SK-N-SH (cell line): Measurements from ENCODE around the gene ADAP1. TPM values are rescaled to one million over a fixed set of nuclear protein-coding genes. Genes with fewer than 3 reads are reported as not detected.

Experiments used
- CTCF ChIA-PET: fragments of 300-600, 350-600 bp; formaldehyde crosslinking; extraction: SDS; loops from one replicate; lab custom pipeline; 2021; lab: Yijun Ruan, JAX
- POLR2A ChIA-PET: fragments of 350-600 bp; sonication (Branson Sonifier 250); formaldehyde crosslinking; extraction: SDS; loops from one replicate; lab custom pipeline; 2020; ENCODE audit warnings: antibody characterized with exemption, inconsistent platforms; lab: Yijun Ruan, JAX
- DNase-seq: peaks from one replicate; pipeline ENCODE4 v3.0.0; 2012
- H2AFZ ChIP-seq: fragments of 200-600 bp; sonication (generic); 2 replicates; pipeline ENCODE4 v1.8.1; 2016; ENCODE audit warnings: antibody characterized with exemption, mild to moderate bottlenecking, low read depth
- H3F3A ChIP-seq: fragments of 200-600 bp; sonication (generic); replicated peaks from 2 replicates; pipeline ENCODE3; 2016; ENCODE audit warnings: antibody characterized with exemption, mild to moderate bottlenecking; ENCODE audit not compliant: insufficient read depth
- H3K27ac ChIP-seq, 2 experiments: fragments of 200-500 bp in 1 of 2; fragments of 200-600 bp in 1 of 2; sonication (Bioruptor generic) in 1 of 2; sonication (generic), shearing (Covaris generic) in 1 of 2; 2 replicates each; pipeline versions ENCODE4 v1.5.1 to v1.6.1; 2014 to 2016; ENCODE audit warnings: low read depth in 2 of 2, inconsistent platforms in 1 of 2, low read length in 1 of 2, mild to moderate bottlenecking in 1 of 2, mixed read lengths in 1 of 2
- H3K27me3 ChIP-seq: fragments of 200-600 bp; sonication (generic), shearing (Covaris generic); 2 replicates; pipeline ENCODE4 v1.6.1; 2016; ENCODE audit warnings: mixed run types; ENCODE audit not compliant: insufficient read depth
- H3K36me3 ChIP-seq, 2 experiments: fragments of 200-500 bp in 1 of 2; fragments of 200-600 bp in 1 of 2; sonication (Bioruptor generic) in 1 of 2; sonication (generic) in 1 of 2; replicated peaks in 1 of 2; 2 replicates each; pipeline versions ENCODE3 to v1.5.1; 2014 to 2016; ENCODE audit warnings: low read length in 1 of 2, mild to moderate bottlenecking in 1 of 2; ENCODE audit not compliant: insufficient read depth in 2 of 2, control insufficient read depth in 1 of 2
- H3K4me1 ChIP-seq, 2 experiments: fragments of 200-500 bp in 1 of 2; fragments of 200-600 bp in 1 of 2; sonication (Bioruptor generic) in 1 of 2; sonication (generic), shearing (Covaris generic) in 1 of 2; 2 replicates each; pipeline versions ENCODE4 v1.5.1 to v1.6.1; 2014 to 2016; ENCODE audit warnings: low read depth in 1 of 2, low read length in 1 of 2, mixed run types in 1 of 2; ENCODE audit not compliant: insufficient read depth in 2 of 2, control insufficient read depth in 1 of 2
- H3K4me2 ChIP-seq: fragments of 200-600 bp; sonication (generic), shearing (Covaris generic); 2 replicates; pipeline ENCODE4 v1.6.1; 2017; ENCODE audit warnings: mixed run types
- H3K4me3 ChIP-seq, 2 experiments: fragments of 200-500 bp in 1 of 2; fragments of 200-600 bp in 1 of 2; sonication (Bioruptor generic) in 1 of 2; sonication (generic), shearing (Covaris generic) in 1 of 2; 2 replicates each; pipeline versions ENCODE4 v1.5.1 to v1.8.1; 2014 to 2016; ENCODE audit warnings: low read depth in 2 of 2, inconsistent platforms in 1 of 2, low read length in 1 of 2, mild to moderate bottlenecking in 1 of 2, mixed read lengths in 1 of 2, moderate library complexity in 1 of 2
- H3K79me2 ChIP-seq: fragments of 200-600 bp; sonication (generic); 2 replicates; pipeline ENCODE4 v1.8.1; 2017; ENCODE audit warnings: mild to moderate bottlenecking; ENCODE audit not compliant: insufficient read depth
- H3K9ac ChIP-seq: fragments of 200-600 bp; sonication (generic); 2 replicates; pipeline ENCODE4 v1.6.1; 2017; ENCODE audit warnings: mixed run types
- H3K9me2 ChIP-seq: fragments of 200-600 bp; sonication (generic); 2 replicates; pipeline ENCODE4 v1.6.1; 2017; ENCODE audit warnings: mixed run types
- H3K9me3 ChIP-seq: fragments of 200-600 bp; sonication (generic); 2 replicates; pipeline ENCODE4 v1.6.1; 2017; ENCODE audit warnings: mixed run types, mild to moderate bottlenecking, moderate library complexity
- H4K20me1 ChIP-seq: fragments of 200-600 bp; sonication (generic); 2 replicates; pipeline ENCODE4 v1.6.1; 2017; ENCODE audit warnings: mild to moderate bottlenecking, mixed run types; ENCODE audit not compliant: insufficient read depth
- EP300 ChIP-seq, 2 experiments: IDR thresholded peaks; 2 replicates each; pipeline versions ENCODE4 v1.4.0 to v1.6.1; 2012; ENCODE audit warnings: borderline replicate concordance in 1 of 2, low read depth in 1 of 2, low read length in 1 of 2
- GABPA ChIP-seq: IDR thresholded peaks from 2 replicates; pipeline ENCODE4 v1.4.0; 2012; ENCODE audit warnings: low read depth, mild to moderate bottlenecking
- JUND ChIP-seq: IDR thresholded peaks from 2 replicates; pipeline ENCODE4 v1.4.0; 2012
- POLR2AphosphoS5 ChIP-seq: IDR thresholded peaks from 2 replicates; pipeline ENCODE4 v1.6.1; 2012; ENCODE audit warnings: low read depth, low read length
- RAD21 ChIP-seq: IDR thresholded peaks from 2 replicates; pipeline ENCODE4 v1.6.1; 2012; ENCODE audit warnings: mild to moderate bottlenecking, low read length
- REST ChIP-seq: IDR thresholded peaks from 2 replicates; pipeline ENCODE4 v1.6.1; 2012; ENCODE audit warnings: mild to moderate bottlenecking, low read depth, low read length, moderate library complexity
- RFX5 ChIP-seq: IDR thresholded peaks from 2 replicates; pipeline ENCODE4 v1.6.1; 2012; ENCODE audit warnings: mild to moderate bottlenecking, improper control_type of control experiment, low read length
- SIN3A ChIP-seq: IDR thresholded peaks from 2 replicates; pipeline ENCODE4 v1.6.1; 2012; ENCODE audit warnings: low read depth, mild to moderate bottlenecking, low read length, moderate library complexity, borderline replicate concordance
- TCF12 ChIP-seq: IDR thresholded peaks from 2 replicates; pipeline ENCODE4 v1.4.0; 2012
- USF1 ChIP-seq: IDR thresholded peaks from 2 replicates; pipeline ENCODE4 v1.4.0; 2012; ENCODE audit warnings: low read depth, borderline replicate concordance
- USF2 ChIP-seq: fragments of 150-350 bp; IDR thresholded peaks from 2 replicates; pipeline ENCODE4 v1.6.1; 2017; ENCODE audit warnings: antibody characterized with exemption, low read length, low read depth, borderline replicate concordance
- WGBS: methylation state at CpG from one replicate; pipeline ENCODE4 v1.1.6; 2017; ENCODE audit warnings: low lambda C conversion rate; 5-methylcytosine and 5-hydroxymethylcytosine counted together
- polyA plus RNA-seq, 3 experiments: library from polyadenylated mRNA; depleted of rRNA; stranded (reverse); fragments of >200 nt; gene quantifications; 2 replicates each; pipeline ENCODE4 v1.2.3, GENCODE V29; 2012

The ADAP1 gene
- polyA plus RNA-seq, 1 of the 3 experiments (the other 2 are of a cell fraction) = 3.2 TPM

- Histone ChIP-seq H2AFZ (no peak overlapping the region), H3K9me3 (no peaks in the 10 kb centered on the region), H3K4me2 (no peak overlapping the region), H3F3A (no peaks in the 10 kb centered on the region), H3K27me3 (peaks cover 11% of the 10 kb centered on the region; the same call in 1 of the 2 replicates), H3K4me1 (peaks cover 0 to 4% of the 10 kb centered on the region in 2 experiments; a peak in 1 of 4 replicates), H4K20me1 (0 out of 2 replicates have a peak, but pooled peaks cover 7% of the 10 kb centered on the region), H3K36me3 (no peaks in the 10 kb centered on the region), H3K4me3 (no peak overlapping the region), H3K9me2 (no peaks in the 10 kb centered on the region), H3K79me2 (no peaks in the 10 kb centered on the region), H3K27ac (no peak overlapping the region), H3K9ac (no peak overlapping the region)
- 79% methylated on average over 18 of the region's 21 CpGs for WGBS
- TF ChIP-seq EP300 (IDR thresholded peaks at IDR 0.05; ENCODE audit: borderline replicate concordance in 1 of 2, low read depth in 1 of 2, low read length in 1 of 2) = no peak
- no peak for TF ChIP-seq REST
- TF ChIP-seq JUND = no peak
- no peak for TF ChIP-seq TCF12
- ChIA-PET CTCF (interaction anchor here (1.0 to 11.7 kb wide), 8 partner anchors 12 to 634 kb away, joined by 3 to 99 read pairs (median 4); no protein-coding TSS in a partner anchor), POLR2A (no interaction called here)
- peak; percentile 30 for DNase-seq
Observed at GRCh38 chr7:951881-952547, 2.5 kb downstream of the ADAP1 start.

GRCh38 chr7:949021-949934 lies 5.2 kb downstream of the ADAP1 start:
- CTCF ChIA-PET = interaction anchor here (1.0 kb wide), 1 partner anchor 23 kb away, joined by 4 read pairs; no protein-coding TSS in a partner anchor
- Histone ChIP-seq H3K27me3 (0 out of 2 replicates have a peak, but pooled peaks cover 4% of the 10 kb centered on the region), H3K36me3 (no peaks in the 10 kb centered on the region), H2AFZ (no peak overlapping the region), H3K4me2 (no peak overlapping the region), H3K9me3 (no peaks in the 10 kb centered on the region), H3K9ac (no peak overlapping the region), H3K9me2 (no peaks in the 10 kb centered on the region), H4K20me1 (0 out of 2 replicates have a peak, but pooled peaks cover 7% of the 10 kb centered on the region), H3F3A (no peaks in the 10 kb centered on the region), H3K27ac (no peak overlapping the region), H3K4me3 (no peak overlapping the region), H3K79me2 (no peaks in the 10 kb centered on the region), H3K4me1 (peaks cover 0 to 4% of the 10 kb centered on the region in 2 experiments; a peak in 1 of 4 replicates)
- TF ChIP-seq USF2 = no peak
- no peak for TF ChIP-seq POLR2AphosphoS5
- TF ChIP-seq GABPA = no peak
- TF ChIP-seq RAD21 = no peak
- TF ChIP-seq RFX5 = no peak
- no peak for TF ChIP-seq SIN3A
- no peak for TF ChIP-seq USF1
- POLR2A ChIA-PET = no interaction called here
- DNase-seq = peak; percentile 29
- 82% methylated on average over 23 of the region's 28 CpGs for WGBS
